Lower leg skin (tissue), 3 donors: ENCODE data around the gene ABCA6.

ENCODE experiments used
- POLR2A ChIP-seq, 2 donors: fragments of 450-650 bp; IDR thresholded peaks; one replicate each; pipeline ENCODE4 v1.6.1; 2016 to 2017; ENCODE audit warnings: antibody characterized with exemption in 2 of 2, mild to moderate bottlenecking in 1 of 2, moderate library complexity in 1 of 2
- TF ChIP-seq, protein P1 (sequence below), 3 donors: fragments of 450-650 bp; IDR thresholded peaks; one replicate each; pipeline ENCODE4 v1.5.1; 2016; ENCODE audit warnings: antibody characterized with exemption in 3 of 3, mild to moderate bottlenecking in 3 of 3, moderate library complexity in 2 of 3

- TF ChIP-seq, protein P1, sequence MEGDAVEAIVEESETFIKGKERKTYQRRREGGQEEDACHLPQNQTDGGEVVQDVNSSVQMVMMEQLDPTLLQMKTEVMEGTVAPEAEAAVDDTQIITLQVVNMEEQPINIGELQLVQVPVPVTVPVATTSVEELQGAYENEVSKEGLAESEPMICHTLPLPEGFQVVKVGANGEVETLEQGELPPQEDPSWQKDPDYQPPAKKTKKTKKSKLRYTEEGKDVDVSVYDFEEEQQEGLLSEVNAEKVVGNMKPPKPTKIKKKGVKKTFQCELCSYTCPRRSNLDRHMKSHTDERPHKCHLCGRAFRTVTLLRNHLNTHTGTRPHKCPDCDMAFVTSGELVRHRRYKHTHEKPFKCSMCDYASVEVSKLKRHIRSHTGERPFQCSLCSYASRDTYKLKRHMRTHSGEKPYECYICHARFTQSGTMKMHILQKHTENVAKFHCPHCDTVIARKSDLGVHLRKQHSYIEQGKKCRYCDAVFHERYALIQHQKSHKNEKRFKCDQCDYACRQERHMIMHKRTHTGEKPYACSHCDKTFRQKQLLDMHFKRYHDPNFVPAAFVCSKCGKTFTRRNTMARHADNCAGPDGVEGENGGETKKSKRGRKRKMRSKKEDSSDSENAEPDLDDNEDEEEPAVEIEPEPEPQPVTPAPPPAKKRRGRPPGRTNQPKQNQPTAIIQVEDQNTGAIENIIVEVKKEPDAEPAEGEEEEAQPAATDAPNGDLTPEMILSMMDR (IDR thresholded peaks at IDR 0.05), result no peak
- TF ChIP-seq POLR2A (IDR thresholded peaks at IDR 0.05), result no peak
These were observed 8.6 kb upstream of the ABCA6 start for GRCh38 chr17:69150333-69150732.
